ENCODE data around the gene CAPZA2.
"Not testable (repeated sequence)": the region's sequence is repeated elsewhere in the genome, so short reads cannot be mapped to it uniquely, and the experiment has no call there.

The CAPZA2 gene

DNA sequence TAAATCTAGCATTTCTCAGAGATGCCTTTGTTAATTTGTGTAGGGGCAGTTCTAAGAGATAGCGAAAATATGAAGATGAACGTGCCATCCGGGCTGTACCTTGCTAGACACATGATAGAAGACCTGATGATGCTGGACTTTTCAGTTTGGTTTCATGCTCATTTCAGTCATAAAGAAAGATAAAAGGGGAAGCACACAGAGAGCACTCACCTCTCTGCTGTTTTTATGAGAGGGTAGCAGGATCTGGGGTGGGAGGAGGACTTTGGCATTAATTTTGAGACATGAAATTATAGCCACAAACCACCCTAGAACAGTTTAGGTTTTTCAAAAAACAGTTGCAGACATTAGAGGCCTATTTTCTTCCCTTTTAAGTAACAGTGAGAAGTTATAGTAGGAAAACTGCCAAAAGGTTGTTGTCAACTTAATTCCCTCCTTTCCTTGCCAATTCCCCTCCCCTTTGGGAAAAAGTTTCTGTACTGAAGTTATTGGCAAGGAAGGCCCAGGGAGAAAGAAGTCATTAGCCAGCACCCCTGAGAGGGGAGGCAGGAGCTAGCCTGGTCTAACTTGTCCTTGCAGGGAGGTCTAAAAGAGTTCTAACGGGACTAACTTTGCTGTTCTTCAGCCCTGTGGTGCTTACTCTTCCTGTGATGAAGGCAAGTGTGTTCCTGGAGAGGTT lies 93.6 kb downstream of the CAPZA2 start:
- no peak for DNase-seq

DNA sequence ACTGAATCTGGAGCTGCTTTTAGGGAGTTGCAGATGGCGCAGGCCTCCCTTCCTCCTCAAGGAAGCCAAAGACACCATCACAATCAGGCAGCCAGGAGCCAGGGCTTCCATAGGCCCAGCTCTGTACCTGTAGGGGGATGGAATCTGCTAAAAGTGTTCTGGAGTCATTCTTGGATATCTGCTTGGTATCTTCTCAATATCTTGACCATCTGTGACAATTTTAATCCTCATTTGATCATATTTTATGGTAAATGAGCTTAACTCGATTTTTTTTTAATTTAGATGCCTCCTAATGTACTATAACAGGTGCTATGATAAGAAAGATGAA lies 94.1 kb downstream of the CAPZA2 start:
- no peak for DNase-seq

GRCh38 chr7:116957874-116958273 lies 95.5 kb downstream of the CAPZA2 start:
- DNase-seq, result no peak

GRCh38 chr7:116961966-116962673 lies 99.7 kb downstream of the CAPZA2 start:
- DNase-seq, result not testable (repeated sequence)

- no peak for DNase-seq
Observed at GRCh38 chr7:116963234-116963633, 100.8 kb downstream of the CAPZA2 start.

DNA sequence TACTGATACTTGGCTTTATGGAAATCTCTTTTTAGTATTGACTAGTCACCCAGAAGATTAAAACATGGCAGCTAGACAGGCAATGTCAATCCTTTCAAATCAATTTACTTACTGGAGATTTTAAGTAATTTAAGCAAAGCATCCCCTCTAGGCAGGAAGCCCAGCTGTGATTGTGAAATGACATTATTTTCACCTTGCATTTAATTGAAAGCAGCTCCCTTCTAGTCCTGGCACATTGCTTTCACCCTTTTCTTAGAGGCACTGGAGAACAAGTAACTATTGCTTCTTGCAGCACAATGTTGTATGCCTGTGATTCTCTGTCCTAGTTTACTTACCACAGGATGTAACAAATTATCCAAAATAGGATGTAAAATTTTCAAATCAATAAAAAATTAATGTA lies 104.2 kb downstream of the CAPZA2 start:
- DNase-seq, result no peak

GRCh38 chr7:116967254-116967922 lies 105.0 kb downstream of the CAPZA2 start:
- no peak for DNase-seq

GRCh38 chr7:116967983-116968382 lies 105.6 kb downstream of the CAPZA2 start:
- DNase-seq, result no peak

DNA sequence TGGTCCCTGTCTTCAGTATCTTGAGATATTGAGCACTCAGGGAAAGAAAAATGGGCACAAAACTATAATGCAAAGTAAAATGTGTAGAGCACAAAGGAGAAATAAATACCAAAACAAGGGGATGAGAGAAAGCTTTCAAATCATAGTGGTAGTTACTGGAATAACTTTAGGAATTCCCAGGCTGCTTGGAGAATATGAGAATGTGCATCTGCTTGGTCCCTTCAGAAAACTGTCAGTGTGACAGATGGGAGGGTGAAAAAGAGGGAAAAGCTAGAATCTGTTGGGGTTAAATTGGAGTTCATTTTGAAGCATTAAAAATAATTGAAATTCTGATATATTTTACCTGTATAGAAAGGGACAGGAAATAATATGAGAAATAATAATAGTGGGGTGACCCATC lies 106.2 kb downstream of the CAPZA2 start:
- no peak for DNase-seq

- no peak for DNase-seq
Observed at GRCh38 chr7:116969371-116969902, 107.0 kb downstream of the CAPZA2 start.

- no peak for DNase-seq
Observed at GRCh38 chr7:116970238-116970910, 108.0 kb downstream of the CAPZA2 start.

- DNase-seq, result not testable (repeated sequence)
Observed at GRCh38 chr7:116971153-116971552, 108.8 kb downstream of the CAPZA2 start.
